ENCODE measurements around the gene CDADC1.

Gene CDADC1

DNA sequence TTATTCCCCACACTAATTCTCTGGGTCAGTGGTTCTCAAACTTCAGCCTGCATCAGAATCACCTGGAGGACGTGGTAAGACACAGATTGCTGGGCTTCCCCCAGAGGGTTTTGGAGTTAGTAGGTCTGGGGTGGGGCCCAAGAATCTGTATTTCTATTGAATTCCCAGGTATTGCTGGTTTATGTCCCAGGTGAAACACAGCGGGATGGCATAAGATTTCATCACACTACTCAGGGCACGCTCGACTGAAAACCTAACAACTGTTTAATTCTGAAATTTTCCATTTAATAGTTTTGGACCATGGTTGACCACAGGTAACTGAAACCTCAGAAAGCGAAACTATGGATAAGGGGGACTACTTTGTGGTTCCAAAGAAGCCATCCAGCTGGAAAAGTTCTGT, 21.1 kb upstream of the CDADC1 start:
- Histone ChIP-seq H3K27ac (replicated peaks) (no peak overlapping the region), H3K27me3 (ENCODE audit: insufficient read depth, poor library complexity, severe bottlenecking) (no peaks in the 10 kb centered on the region), H3K4me3 (replicated peaks; ENCODE audit: insufficient read depth, low read length) (no peak overlapping the region)
- TF ChIP-seq, protein P1, sequence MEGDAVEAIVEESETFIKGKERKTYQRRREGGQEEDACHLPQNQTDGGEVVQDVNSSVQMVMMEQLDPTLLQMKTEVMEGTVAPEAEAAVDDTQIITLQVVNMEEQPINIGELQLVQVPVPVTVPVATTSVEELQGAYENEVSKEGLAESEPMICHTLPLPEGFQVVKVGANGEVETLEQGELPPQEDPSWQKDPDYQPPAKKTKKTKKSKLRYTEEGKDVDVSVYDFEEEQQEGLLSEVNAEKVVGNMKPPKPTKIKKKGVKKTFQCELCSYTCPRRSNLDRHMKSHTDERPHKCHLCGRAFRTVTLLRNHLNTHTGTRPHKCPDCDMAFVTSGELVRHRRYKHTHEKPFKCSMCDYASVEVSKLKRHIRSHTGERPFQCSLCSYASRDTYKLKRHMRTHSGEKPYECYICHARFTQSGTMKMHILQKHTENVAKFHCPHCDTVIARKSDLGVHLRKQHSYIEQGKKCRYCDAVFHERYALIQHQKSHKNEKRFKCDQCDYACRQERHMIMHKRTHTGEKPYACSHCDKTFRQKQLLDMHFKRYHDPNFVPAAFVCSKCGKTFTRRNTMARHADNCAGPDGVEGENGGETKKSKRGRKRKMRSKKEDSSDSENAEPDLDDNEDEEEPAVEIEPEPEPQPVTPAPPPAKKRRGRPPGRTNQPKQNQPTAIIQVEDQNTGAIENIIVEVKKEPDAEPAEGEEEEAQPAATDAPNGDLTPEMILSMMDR (IDR thresholded peaks at IDR 0.05; ENCODE audit: insufficient read depth, low read length), result no peak
- TF ChIP-seq, protein P2, sequence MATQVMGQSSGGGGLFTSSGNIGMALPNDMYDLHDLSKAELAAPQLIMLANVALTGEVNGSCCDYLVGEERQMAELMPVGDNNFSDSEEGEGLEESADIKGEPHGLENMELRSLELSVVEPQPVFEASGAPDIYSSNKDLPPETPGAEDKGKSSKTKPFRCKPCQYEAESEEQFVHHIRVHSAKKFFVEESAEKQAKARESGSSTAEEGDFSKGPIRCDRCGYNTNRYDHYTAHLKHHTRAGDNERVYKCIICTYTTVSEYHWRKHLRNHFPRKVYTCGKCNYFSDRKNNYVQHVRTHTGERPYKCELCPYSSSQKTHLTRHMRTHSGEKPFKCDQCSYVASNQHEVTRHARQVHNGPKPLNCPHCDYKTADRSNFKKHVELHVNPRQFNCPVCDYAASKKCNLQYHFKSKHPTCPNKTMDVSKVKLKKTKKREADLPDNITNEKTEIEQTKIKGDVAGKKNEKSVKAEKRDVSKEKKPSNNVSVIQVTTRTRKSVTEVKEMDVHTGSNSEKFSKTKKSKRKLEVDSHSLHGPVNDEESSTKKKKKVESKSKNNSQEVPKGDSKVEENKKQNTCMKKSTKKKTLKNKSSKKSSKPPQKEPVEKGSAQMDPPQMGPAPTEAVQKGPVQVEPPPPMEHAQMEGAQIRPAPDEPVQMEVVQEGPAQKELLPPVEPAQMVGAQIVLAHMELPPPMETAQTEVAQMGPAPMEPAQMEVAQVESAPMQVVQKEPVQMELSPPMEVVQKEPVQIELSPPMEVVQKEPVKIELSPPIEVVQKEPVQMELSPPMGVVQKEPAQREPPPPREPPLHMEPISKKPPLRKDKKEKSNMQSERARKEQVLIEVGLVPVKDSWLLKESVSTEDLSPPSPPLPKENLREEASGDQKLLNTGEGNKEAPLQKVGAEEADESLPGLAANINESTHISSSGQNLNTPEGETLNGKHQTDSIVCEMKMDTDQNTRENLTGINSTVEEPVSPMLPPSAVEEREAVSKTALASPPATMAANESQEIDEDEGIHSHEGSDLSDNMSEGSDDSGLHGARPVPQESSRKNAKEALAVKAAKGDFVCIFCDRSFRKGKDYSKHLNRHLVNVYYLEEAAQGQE (IDR thresholded peaks at IDR 0.05; ENCODE audit: insufficient replicate concordance, low read depth), result no peak
- TF ChIP-seq POLR2AphosphoS5 (IDR thresholded peaks at IDR 0.05; ENCODE audit: low read depth), result no peak
- no peak for TF ChIP-seq SPI1 (IDR thresholded peaks at IDR 0.05; ENCODE audit: borderline replicate concordance, low read depth)
- TF ChIP-seq GABPA (IDR thresholded peaks at IDR 0.05; ENCODE audit: low read depth), result no peak
- no peak for DNase-seq (ENCODE audit: low read depth in 1 of 2, low spot score in 1 of 2)

DNA sequence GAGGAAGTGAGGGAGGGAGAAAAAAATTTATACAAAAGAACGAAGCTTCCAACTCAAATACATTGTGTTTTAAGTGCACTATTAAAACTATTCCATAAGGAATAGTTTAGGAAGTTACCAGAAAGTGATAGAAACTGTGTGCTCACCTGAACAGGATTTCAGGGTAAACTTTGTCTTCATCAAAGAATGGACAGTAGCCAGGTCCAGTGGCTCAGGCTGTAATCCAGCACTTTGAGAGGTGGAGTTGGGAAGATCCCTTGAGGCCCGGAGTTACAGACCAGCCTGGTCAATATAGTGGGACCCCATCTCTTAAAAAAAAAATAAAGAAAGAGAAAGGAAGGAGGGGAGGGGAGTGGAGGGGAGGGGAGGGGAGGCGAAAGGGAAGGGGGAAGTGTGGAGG, 13.0 kb upstream of the CDADC1 start:
- DNase-seq (ENCODE audit: low read depth in 1 of 2, low spot score in 1 of 2), result no peak
- no peaks in the 10 kb centered on the region for H3K27me3 ChIP-seq (ENCODE audit: insufficient read depth, poor library complexity, severe bottlenecking)
- TF ChIP-seq, protein P2 (IDR thresholded peaks at IDR 0.05; ENCODE audit: insufficient replicate concordance, low read depth), result no peak
- TF ChIP-seq GABPA (IDR thresholded peaks at IDR 0.05; ENCODE audit: low read depth) (no peak), SPI1 (IDR thresholded peaks at IDR 0.05; ENCODE audit: borderline replicate concordance, low read depth) (no peak), POLR2AphosphoS5 (IDR thresholded peaks at IDR 0.05; ENCODE audit: low read depth) (no peak)
- TF ChIP-seq, protein P1 (IDR thresholded peaks at IDR 0.05; ENCODE audit: insufficient read depth, low read length), result no peak
- no peak overlapping the region for H3K4me3 ChIP-seq (replicated peaks; ENCODE audit: insufficient read depth, low read length)
- no peak overlapping the region for H3K27ac ChIP-seq (replicated peaks)

DNA sequence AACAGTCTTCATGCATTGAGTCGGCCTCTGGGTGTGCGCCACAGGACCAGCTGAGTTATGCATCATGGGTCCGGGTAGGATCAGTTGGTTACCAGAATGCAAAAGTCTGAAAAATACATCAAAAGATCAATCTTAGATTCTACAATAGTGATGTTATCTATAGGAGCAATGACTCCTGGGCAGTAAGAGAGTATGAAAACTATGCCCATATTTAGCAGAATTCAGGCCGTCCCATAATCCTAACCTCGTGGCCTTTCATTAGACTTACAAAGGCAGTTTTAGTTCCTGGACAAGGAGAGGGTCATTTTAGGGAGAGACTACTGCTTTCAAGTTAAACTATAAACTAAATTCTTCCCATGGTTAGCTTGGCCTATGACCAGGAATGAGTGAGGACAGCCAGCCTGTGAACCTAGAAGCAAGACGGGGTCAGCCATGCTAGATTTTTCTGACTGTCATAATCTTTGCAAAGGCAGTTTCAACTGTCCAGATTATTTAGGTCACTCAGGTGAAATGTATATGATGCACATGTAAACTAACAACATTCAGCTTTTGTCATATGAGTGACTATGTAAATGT, 11.8 kb upstream of the CDADC1 start:
- no peak overlapping the region for H3K4me3 ChIP-seq (replicated peaks; ENCODE audit: insufficient read depth, low read length)
- H3K27me3 ChIP-seq (ENCODE audit: insufficient read depth, poor library complexity, severe bottlenecking), result no peaks in the 10 kb centered on the region
- TF ChIP-seq SPI1 (IDR thresholded peaks at IDR 0.05; ENCODE audit: borderline replicate concordance, low read depth) (no peak), POLR2AphosphoS5 (IDR thresholded peaks at IDR 0.05; ENCODE audit: low read depth) (no peak), GABPA (IDR thresholded peaks at IDR 0.05; ENCODE audit: low read depth) (no peak)
- TF ChIP-seq, protein P2 (IDR thresholded peaks at IDR 0.05; ENCODE audit: insufficient replicate concordance, low read depth), result no peak
- TF ChIP-seq, protein P1 (IDR thresholded peaks at IDR 0.05; ENCODE audit: insufficient read depth, low read length), result no peak
- H3K27ac ChIP-seq (replicated peaks), result no peak overlapping the region
- no peak for DNase-seq (ENCODE audit: low read depth in 1 of 2, low spot score in 1 of 2)
